CD4-positive, alpha-beta T cell (primary cell): ENCODE data around the gene GNAQ. TPM values are rescaled to one million over a fixed set of nuclear protein-coding genes. Genes with fewer than 3 reads are reported as not detected.

Experiments used
- ATAC-seq: fragments of 200-7000 bp; cut with Tn5 transposase; one replicate; pipeline ENCODE4 v1.10.0; 2022; ENCODE audit warnings: mild to moderate bottlenecking; ENCODE audit not compliant: poor library complexity
- CTCF ChIA-PET: fragments of 350-600 bp; sonication (Branson Sonifier 250); formaldehyde crosslinking; loops from one replicate; lab custom pipeline; 2021; ENCODE audit warnings: antibody characterized with exemption, inconsistent platforms; lab: Charles Lee
- POLR2A ChIA-PET: fragments of 350-600 bp; sonication (Branson Sonifier 250); formaldehyde crosslinking; loops from one replicate; lab custom pipeline; 2021; ENCODE audit warnings: antibody characterized with exemption, inconsistent platforms; lab: Charles Lee
- DNase-seq, 14 experiments: peaks; one replicate each; pipeline ENCODE4 v3.0.0-alpha.2; 2013 to 2020; ENCODE audit warnings: mixed read lengths in 2 of 14
- H3K27ac ChIP-seq, 2 donors: one replicate each; pipeline versions ENCODE4 v1.5.1 to v1.7.0; 2013; ENCODE audit warnings: low read length in 2 of 2, low read depth in 1 of 2, mild to moderate bottlenecking in 1 of 2
- H3K27me3 ChIP-seq, 2 experiments: 1 replicate in 1 of 2; 2 replicates in 1 of 2; pipeline versions ENCODE4 v1.6.1 to v1.7.0; 2013; ENCODE audit warnings: low read length in 2 of 2, control low read depth in 1 of 2, mild to moderate bottlenecking in 1 of 2, moderate library complexity in 1 of 2; ENCODE audit not compliant: insufficient read depth in 2 of 2, control insufficient read depth in 1 of 2
- H3K36me3 ChIP-seq: one replicate; pipeline ENCODE4 v1.6.1; 2013; ENCODE audit warnings: low read length, control low read depth; ENCODE audit not compliant: insufficient read depth
- H3K4me1 ChIP-seq: one replicate; pipeline ENCODE4 v1.6.1; 2013; ENCODE audit warnings: low read length, control low read depth; ENCODE audit not compliant: insufficient read depth
- H3K4me3 ChIP-seq: one replicate; pipeline ENCODE4 v1.5.1; 2013; ENCODE audit warnings: mild to moderate bottlenecking, low read length, moderate library complexity
- H3K9me3 ChIP-seq, 2 experiments: 1 replicate in 1 of 2; 2 replicates in 1 of 2; pipeline versions ENCODE4 v1.6.1 to v1.7.0; 2013; ENCODE audit warnings: low read length in 2 of 2, mild to moderate bottlenecking in 2 of 2, control low read depth in 1 of 2, moderate library complexity in 1 of 2; ENCODE audit not compliant: control insufficient read depth in 1 of 2, insufficient read depth in 1 of 2
- H3K27ac Mint-ChIP-seq: one replicate; pipeline ENCODE4 v1.8.0; 2020; ENCODE audit warnings: mixed read lengths
- H3K27me3 Mint-ChIP-seq: one replicate; pipeline ENCODE4 v1.8.0; 2021; ENCODE audit warnings: mixed read lengths
- H3K36me3 Mint-ChIP-seq: one replicate; pipeline ENCODE4 v1.8.0; 2021; ENCODE audit warnings: low read depth, mixed read lengths
- H3K4me1 Mint-ChIP-seq: one replicate; pipeline ENCODE4 v1.8.0; 2021; ENCODE audit warnings: low read depth, mixed read lengths
- H3K4me3 Mint-ChIP-seq: one replicate; pipeline ENCODE4 v1.8.0; 2020; ENCODE audit warnings: mild to moderate bottlenecking, mixed read lengths
- H3K9me3 Mint-ChIP-seq: one replicate; pipeline ENCODE4 v1.8.0; 2020; ENCODE audit warnings: mixed read lengths
- CTCF ChIP-seq: fragments of 200-600 bp; IDR thresholded peaks from one replicate; pipeline ENCODE4 v1.8.0; 2022; ENCODE audit warnings: antibody characterized with exemption, mild to moderate bottlenecking
- intact Hi-C, 2 experiments: fragments of 100-400 bp; cut with DNase I in 1 of 2; cut with micrococcal nuclease in 1 of 2; formaldehyde crosslinking; loops; one replicate each; pipeline versions ENCODE4 v1.15.1 to v1.9.0; 2023 to 2025; cut with DNase I, micrococcal nuclease
- total RNA-seq, 174 experiments: library from RNA in 2 of 174; stranded (reverse) in 2 of 174; gene quantifications; one replicate each; pipeline ENCODE4 v1.2.3 and lab custom pipeline; 2021 to 2026

GNAQ gene
- total RNA-seq, 2 experiments from 2014 or later: 55.5 to 55.9 TPM

DNA sequence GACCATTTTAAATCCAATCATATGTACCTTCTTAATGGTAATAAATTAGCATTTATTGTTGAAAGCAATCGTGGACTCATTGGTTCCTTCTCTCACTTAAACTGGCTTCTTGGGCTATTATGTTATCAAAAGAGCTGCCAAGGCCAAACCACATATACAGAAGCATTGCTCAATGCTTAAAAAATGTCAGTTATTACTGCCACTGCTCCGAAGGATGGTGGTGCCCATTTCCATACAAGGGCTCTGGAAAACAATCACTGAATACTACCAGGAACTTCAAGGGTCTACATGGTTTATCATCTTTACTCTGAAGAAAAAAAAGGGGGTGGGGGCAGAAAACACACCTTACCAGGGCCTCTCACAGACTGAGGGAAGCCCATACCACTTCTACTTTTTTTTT lies 104.3 kb downstream of the GNAQ start:
- Mint-ChIP-seq H3K27me3 (no peaks in the 10 kb centered on the region), H3K36me3 (peaks cover 22% of the 10 kb centered on the region), H3K9me3 (no peaks in the 10 kb centered on the region), H3K27ac (no peak overlapping the region), H3K4me1 (peaks cover 41% of the 10 kb centered on the region), H3K4me3 (no peak overlapping the region)
- ATAC-seq (no peak), DNase-seq (no peak)
- CTCF ChIA-PET: no interaction called here
- TF ChIP-seq CTCF: no peak
- intact Hi-C loops: no loop called here
- Histone ChIP-seq H3K27ac (no peak overlapping the region), H3K27me3 (no peaks in the 10 kb centered on the region), H3K4me3 (no peak overlapping the region), H3K9me3 (no peaks in the 10 kb centered on the region), H3K4me1 (no peaks in the 10 kb centered on the region), H3K36me3 (no peaks in the 10 kb centered on the region)
- POLR2A ChIA-PET: no interaction called here

- Histone ChIP-seq H3K27ac (no peak overlapping the region), H3K9me3 (no peaks in the 10 kb centered on the region), H3K4me3 (no peak overlapping the region), H3K27me3 (no peaks in the 10 kb centered on the region), H3K4me1 (no peaks in the 10 kb centered on the region), H3K36me3 (peaks cover 7% of the 10 kb centered on the region)
- H3K4me1 Mint-ChIP-seq: peaks cover 36% of the 10 kb centered on the region
- no peaks in the 10 kb centered on the region for H3K27me3 Mint-ChIP-seq
- CTCF ChIA-PET: no interaction called here
- no peak for ATAC-seq
- no peak overlapping the region for H3K27ac Mint-ChIP-seq
- H3K36me3 Mint-ChIP-seq: peaks cover 27% of the 10 kb centered on the region
- H3K4me3 Mint-ChIP-seq: no peak overlapping the region
- H3K9me3 Mint-ChIP-seq: no peaks in the 10 kb centered on the region
- POLR2A ChIA-PET: no interaction called here
- DNase-seq: no peak
- intact Hi-C loops: no loop called here
- TF ChIP-seq CTCF: no peak
Measured at GRCh38 chr9:77926371-77926878, 105.2 kb downstream of the GNAQ start.

GRCh38 chr9:77922591-77922990 lies 109.0 kb downstream of the GNAQ start:
- Histone ChIP-seq H3K4me3 (no peak overlapping the region), H3K36me3 (peaks cover 31% of the 10 kb centered on the region), H3K27me3 (no peaks in the 10 kb centered on the region), H3K9me3 (no peaks in the 10 kb centered on the region), H3K27ac (no peak overlapping the region), H3K4me1 (no peaks in the 10 kb centered on the region)
- intact Hi-C loops: no loop called here
- peaks cover 44% of the 10 kb centered on the region for H3K36me3 Mint-ChIP-seq
- no peak overlapping the region for H3K4me3 Mint-ChIP-seq
- H3K4me1 Mint-ChIP-seq: peaks cover 26% of the 10 kb centered on the region
- ChIA-PET CTCF (interaction anchor here (0.9 to 1.1 kb wide), 2 partner anchors 11 to 26 kb away, joined by 3 read pairs; no protein-coding TSS in a partner anchor), POLR2A (no interaction called here)
- no peak for DNase-seq
- no peaks in the 10 kb centered on the region for H3K9me3 Mint-ChIP-seq
- H3K27ac Mint-ChIP-seq: no peak overlapping the region
- ATAC-seq: no peak
- no peak for TF ChIP-seq CTCF
- no peaks in the 10 kb centered on the region for H3K27me3 Mint-ChIP-seq
